ENCODE measurements around the gene RBSN. TPM values are rescaled to one million over a fixed set of nuclear protein-coding genes. Genes with fewer than 3 reads are reported as not detected.

The RBSN gene
- polyA plus RNA-seq, 12 donors, result 21.0 to 31.5 (median 23.2) TPM; not detected in 1

- no peak for DNase-seq
These were observed 75.7 kb downstream of the RBSN start for GRCh38 chr3:15023249-15023648.

Other genes starting within 250 kb of the RBSN start
- 10 to 100 TPM in 11 of 12 donors, not detected in 1; 29.1 to 53.6 (median 40.0) TPM for gene NR2C2, start 151.6 kb downstream of the RBSN start, polyA plus RNA-seq (ENCODE audit: insufficient read length in 12 of 12)
- gene MRPS25, start 33.8 kb downstream of the RBSN start, polyA plus RNA-seq (ENCODE audit: insufficient read length in 12 of 12), result 10 to 100 TPM in 11 of 12 donors, not detected in 1; 34.6 to 76.8 (median 55.1) TPM
- 10 to 100 TPM in 11 of 12 donors, not detected in 1; 22.0 to 42.1 (median 30.9) TPM for gene CAPN7, start 107.1 kb upstream of the RBSN start, polyA plus RNA-seq (ENCODE audit: insufficient read length in 12 of 12)
- gene SH3BP5, start 233.4 kb upstream of the RBSN start, polyA plus RNA-seq (ENCODE audit: insufficient read length in 12 of 12), result 10 to 100 TPM in 11 of 12 donors, not detected in 1; 22.2 to 66.6 (median 31.8) TPM

Measured in muscle of arm (tissue), 12 donors.